Right atrium auricular region (tissue), 2 donors: ENCODE measurements around the gene MTCH1. TPM values are rescaled to one million over a fixed set of nuclear protein-coding genes. Genes with fewer than 3 reads are reported as not detected.

Experiments
- DNase-seq: peaks from one replicate; pipeline ENCODE4 v3.0.0-alpha.2; 2019; ENCODE audit warnings: low spot score
- H3K27ac ChIP-seq, 2 donors: fragments of 200-600 bp; sonication (generic); 1 replicate in 1 of 2; 2 replicates in 1 of 2; pipeline ENCODE4 v1.5.1; 2016 to 2019
- H3K27me3 ChIP-seq, 2 donors: fragments of 200-600 bp; sonication (generic); one replicate each; pipeline versions ENCODE4 v1.5.1 to v1.6.0; 2017 to 2019
- H3K36me3 ChIP-seq: fragments of 200-600 bp; sonication (generic); one replicate; pipeline ENCODE4 v1.5.1; 2016
- H3K4me1 ChIP-seq, 2 donors: fragments of 200-600 bp; sonication (generic); one replicate each; pipeline versions ENCODE4 v1.5.1 to v1.6.0; 2017 to 2019
- H3K4me3 ChIP-seq, 2 donors: fragments of 200-600 bp; sonication (generic); 1 replicate in 1 of 2; 2 replicates in 1 of 2; pipeline ENCODE4 v1.5.1; 2017 to 2019; ENCODE audit warnings: mild to moderate bottlenecking in 1 of 2, moderate library complexity in 1 of 2
- H3K9me3 ChIP-seq, 2 donors: fragments of 200-600 bp; sonication (generic); one replicate each; pipeline ENCODE4 v1.5.1; 2019
- total RNA-seq, 2 donors: library from RNA; depleted of rRNA; stranded (reverse); fragments of >200 nt; gene quantifications; one replicate each; pipeline ENCODE4 v1.1.0, GENCODE V29; 2016
- TF ChIP-seq, protein P1 (sequence below), 2 donors: fragments of 200-600 bp; sonication (generic); IDR thresholded peaks; one replicate each; pipeline ENCODE4 v1.5.1; 2019; ENCODE audit warnings: antibody characterized with exemption in 2 of 2

Gene MTCH1
- total RNA-seq, 2 donors from 2014 or later: 155 to 259 TPM

DNA sequence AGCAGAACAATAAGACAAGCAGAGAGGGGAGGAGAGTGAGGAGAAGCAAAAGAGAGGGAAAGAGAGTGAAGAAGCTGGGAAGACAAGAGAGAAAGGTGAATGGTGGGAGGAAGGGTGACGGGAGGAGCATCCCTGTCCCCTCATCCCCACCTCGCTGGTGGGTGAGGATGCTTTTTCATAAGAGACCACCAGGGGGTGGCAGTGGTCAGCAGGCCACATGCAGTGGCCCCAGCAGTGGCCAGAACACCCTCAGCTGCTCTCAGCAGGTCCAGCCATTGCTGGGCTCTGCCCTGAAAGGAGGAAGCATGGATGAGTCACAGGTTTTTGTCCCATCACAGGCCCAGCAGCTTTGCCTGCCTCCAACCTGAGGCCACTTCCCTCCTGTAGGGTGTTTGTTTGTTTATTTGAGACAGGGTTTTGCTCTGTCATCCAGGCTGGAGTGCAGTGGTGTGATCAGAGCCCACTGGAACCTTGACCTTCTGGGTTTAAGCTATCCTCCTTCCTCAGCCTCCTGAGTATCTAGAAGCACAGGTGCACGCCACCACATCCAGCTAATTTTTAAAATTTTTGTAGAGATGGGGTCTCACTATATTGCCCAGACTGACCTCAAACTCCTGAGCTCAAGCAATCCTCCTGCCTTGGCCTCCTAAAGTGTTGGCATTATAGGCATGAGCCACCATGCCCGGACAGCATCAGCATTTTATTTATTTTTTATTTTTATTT, 43.4 kb upstream of the MTCH1 start:
- Histone ChIP-seq H3K36me3 (no peaks in the 10 kb centered on the region), H3K27ac (no peak overlapping the region)

DNA sequence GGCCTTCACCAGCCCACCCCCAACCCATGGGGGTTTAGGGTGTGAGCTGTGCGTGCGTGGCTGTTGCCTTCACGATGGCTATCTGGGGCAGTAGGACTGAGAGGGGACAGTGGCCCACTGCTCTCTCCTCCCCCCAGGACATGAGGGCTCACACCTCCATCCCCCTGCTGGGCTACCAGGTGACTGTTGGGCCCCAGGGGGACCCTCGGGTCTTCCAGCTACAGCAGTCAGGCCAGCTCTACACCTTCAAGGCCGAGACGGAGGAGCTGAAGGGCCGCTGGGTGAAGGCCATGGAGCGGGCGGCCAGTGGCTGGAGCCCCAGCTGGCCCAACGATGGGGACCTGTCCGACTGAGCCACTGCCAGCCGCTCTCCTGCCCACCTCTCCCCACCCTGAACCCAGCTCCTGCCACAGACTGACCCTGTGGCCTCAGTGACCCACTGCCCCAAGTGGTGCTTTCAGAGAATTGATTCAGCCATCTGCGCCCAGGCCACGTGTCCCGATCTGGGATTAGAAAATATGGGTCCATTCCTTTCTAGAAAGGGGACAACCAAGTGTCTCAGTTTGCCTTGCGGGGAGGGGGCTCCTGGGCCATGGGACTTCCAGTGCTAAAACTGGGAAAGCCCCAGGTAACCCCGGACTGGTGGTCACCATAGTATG, 41.9 kb upstream of the MTCH1 start:
- Histone ChIP-seq H3K27ac (no peak overlapping the region), H3K9me3 (no peaks in the 10 kb centered on the region), H3K36me3 (no peaks in the 10 kb centered on the region), H3K4me1 (no peaks in the 10 kb centered on the region), H3K27me3 (no peaks in the 10 kb centered on the region), H3K4me3 (no peak overlapping the region)
- DNase-seq: no peak
- TF ChIP-seq, protein P1, sequence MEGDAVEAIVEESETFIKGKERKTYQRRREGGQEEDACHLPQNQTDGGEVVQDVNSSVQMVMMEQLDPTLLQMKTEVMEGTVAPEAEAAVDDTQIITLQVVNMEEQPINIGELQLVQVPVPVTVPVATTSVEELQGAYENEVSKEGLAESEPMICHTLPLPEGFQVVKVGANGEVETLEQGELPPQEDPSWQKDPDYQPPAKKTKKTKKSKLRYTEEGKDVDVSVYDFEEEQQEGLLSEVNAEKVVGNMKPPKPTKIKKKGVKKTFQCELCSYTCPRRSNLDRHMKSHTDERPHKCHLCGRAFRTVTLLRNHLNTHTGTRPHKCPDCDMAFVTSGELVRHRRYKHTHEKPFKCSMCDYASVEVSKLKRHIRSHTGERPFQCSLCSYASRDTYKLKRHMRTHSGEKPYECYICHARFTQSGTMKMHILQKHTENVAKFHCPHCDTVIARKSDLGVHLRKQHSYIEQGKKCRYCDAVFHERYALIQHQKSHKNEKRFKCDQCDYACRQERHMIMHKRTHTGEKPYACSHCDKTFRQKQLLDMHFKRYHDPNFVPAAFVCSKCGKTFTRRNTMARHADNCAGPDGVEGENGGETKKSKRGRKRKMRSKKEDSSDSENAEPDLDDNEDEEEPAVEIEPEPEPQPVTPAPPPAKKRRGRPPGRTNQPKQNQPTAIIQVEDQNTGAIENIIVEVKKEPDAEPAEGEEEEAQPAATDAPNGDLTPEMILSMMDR (IDR thresholded peaks at IDR 0.05): no peak

More for the DNA sequence above, 43.4 kb upstream of the MTCH1 start:
- DNase-seq: peak; percentile 76
- no peaks in the 10 kb centered on the region for H3K9me3 ChIP-seq
- H3K27me3 ChIP-seq: no peaks in the 10 kb centered on the region
- no peak overlapping the region for H3K4me3 ChIP-seq
- TF ChIP-seq, protein P1 (IDR thresholded peaks at IDR 0.05): peak; percentile 51 to 85
- no peaks in the 10 kb centered on the region for H3K4me1 ChIP-seq

DNA sequence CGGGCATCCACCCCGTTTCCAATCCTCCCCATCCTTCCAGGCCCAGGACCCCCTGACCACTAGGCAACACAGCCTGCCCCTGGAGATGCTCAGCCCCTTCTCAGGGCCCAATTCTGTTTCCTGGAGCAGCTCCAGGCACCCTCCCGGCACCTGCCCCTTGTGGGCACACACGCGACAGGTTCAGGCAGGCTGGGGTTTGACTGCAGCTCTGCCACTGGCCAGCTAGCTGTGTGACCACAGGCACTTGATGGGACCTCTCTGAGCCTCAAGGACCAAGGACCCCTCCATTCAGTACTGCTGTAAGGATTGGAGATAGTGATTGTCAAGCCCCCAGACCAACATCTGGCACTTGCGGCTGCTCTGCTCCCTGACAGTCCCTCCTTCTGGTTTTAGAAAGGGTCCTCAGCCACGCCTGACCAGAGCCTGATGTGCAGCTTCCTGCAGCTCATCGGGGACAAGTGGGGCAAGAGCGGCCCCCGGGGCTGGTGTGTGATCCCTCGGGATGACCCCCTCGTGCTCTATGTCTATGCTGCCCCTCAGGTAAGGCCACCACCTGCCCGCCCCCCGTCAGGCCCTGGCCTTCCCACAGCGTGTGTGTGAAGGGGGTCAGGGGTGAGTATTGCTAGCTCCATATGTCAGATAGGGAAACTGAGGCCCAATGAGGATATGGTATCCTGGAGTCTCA, 41.2 kb upstream of the MTCH1 start:
- Histone ChIP-seq H3K27ac (no peak overlapping the region), H3K36me3 (no peaks in the 10 kb centered on the region), H3K9me3 (no peaks in the 10 kb centered on the region), H3K4me1 (no peaks in the 10 kb centered on the region), H3K27me3 (no peaks in the 10 kb centered on the region), H3K4me3 (no peak overlapping the region)
- DNase-seq: no peak
- TF ChIP-seq, protein P1 (IDR thresholded peaks at IDR 0.05): no peak

DNA sequence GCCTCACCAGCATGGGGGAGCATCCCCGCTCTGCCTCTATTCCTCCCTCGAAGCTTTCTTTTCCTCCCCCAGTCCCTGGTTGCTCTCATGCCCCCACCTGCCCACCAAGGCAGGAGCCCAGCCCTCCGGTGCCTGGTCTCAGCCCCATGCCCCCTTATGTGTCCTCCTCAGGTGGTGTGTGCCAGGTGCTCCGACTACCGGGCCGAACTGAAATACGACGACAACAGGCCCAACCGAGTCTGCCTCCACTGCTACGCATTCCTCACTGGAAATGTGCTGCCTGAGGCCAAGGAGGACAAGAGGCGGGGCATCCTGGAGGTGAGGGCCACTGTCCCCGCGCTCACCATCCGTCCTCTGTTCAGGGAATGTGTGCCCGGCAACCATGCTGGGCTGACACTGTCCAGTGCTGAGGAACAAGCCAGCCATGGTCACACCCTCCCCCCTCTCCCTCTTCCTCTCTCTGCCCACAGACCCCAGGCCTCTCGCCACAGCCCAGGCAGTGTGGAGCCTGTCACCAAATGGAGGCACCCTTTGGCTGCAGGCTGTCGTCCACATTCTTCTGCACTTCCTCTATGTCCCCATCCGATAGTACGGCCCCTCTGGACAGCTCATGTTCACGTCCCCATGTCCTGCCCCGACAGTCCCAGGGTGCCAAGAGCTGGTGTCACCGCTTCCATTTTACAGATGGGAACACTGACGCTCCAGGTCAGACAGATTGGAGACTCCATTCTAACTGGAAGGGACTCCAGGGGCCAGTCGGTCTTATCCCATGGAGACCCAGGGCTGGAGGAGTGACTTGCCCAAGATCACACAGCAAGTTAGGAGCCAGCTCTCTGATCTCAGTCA, 39.8 kb upstream of the MTCH1 start:
- Histone ChIP-seq H3K4me3 (no peak overlapping the region), H3K36me3 (no peaks in the 10 kb centered on the region), H3K9me3 (no peaks in the 10 kb centered on the region), H3K4me1 (no peaks in the 10 kb centered on the region), H3K27ac (no peak overlapping the region), H3K27me3 (no peaks in the 10 kb centered on the region)
- DNase-seq: no peak
- TF ChIP-seq, protein P1 (IDR thresholded peaks at IDR 0.05): no peak

DNA sequence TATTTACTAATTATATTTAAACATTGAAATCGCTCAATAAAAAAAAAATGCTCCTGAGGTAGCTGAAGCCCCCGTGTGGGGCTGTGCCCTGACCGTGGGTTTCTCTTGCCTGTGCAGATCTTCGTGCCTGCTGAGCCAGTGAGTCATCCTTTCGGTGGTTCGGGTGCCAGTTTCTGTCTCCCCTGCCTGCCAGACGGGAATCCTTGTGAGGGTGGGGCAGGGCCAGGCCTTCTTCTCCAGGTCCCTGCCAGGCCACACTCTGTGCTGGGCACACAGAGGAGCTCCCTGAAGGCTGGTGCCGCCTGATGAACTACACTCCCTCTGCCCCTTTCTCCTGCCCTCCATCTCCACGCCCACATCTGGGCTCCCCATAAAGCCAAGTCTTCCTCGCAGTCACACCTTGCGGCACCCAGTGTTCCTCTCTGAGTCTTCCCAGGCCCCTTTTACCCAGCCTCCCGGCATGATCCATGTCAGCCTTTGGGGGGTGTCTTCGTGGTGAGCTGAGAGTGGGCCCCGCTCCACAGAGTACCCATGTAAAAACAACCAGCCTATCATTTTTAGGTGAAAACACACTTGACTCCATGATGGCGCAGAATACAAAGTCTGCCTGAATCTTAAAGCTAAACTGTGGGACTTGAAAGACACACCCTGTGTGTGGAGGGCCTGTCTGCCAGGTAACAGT, 38.8 kb upstream of the MTCH1 start:
- no peak overlapping the region for H3K4me3 ChIP-seq
- H3K4me1 ChIP-seq: no peaks in the 10 kb centered on the region
- H3K27ac ChIP-seq: no peak overlapping the region
- TF ChIP-seq, protein P1 (IDR thresholded peaks at IDR 0.05): no peak
- no peaks in the 10 kb centered on the region for H3K27me3 ChIP-seq
- DNase-seq: no peak
- no peaks in the 10 kb centered on the region for H3K9me3 ChIP-seq
- H3K36me3 ChIP-seq: no peaks in the 10 kb centered on the region
